Endothelial cell (in vitro differentiated cells): ENCODE data around the gene DENND1A. TPM values are rescaled to one million over a fixed set of nuclear protein-coding genes. Genes with fewer than 3 reads are reported as not detected.
"Not testable (repeated sequence)": the region's sequence is repeated elsewhere in the genome, so short reads cannot be mapped to it uniquely, and the experiment has no call there.

ENCODE experiments used
- DNase-seq: peaks from one replicate; pipeline ENCODE4 v3.0.0; 2021; ENCODE audit warnings: low spot score
- H3K27ac Mint-ChIP-seq: one replicate; pipeline ENCODE4 v1.8.0; 2021; ENCODE audit warnings: mixed read lengths, inconsistent platforms; ENCODE audit not compliant: unreplicated experiment
- H3K27me3 Mint-ChIP-seq: one replicate; pipeline ENCODE4 v1.8.0; 2021; ENCODE audit warnings: mild to moderate bottlenecking, moderate library complexity, mixed read lengths, inconsistent platforms; ENCODE audit not compliant: unreplicated experiment
- H3K36me3 Mint-ChIP-seq: one replicate; pipeline ENCODE4 v1.8.0; 2021; ENCODE audit warnings: mild to moderate bottlenecking, low read depth, mixed read lengths, inconsistent platforms; ENCODE audit not compliant: unreplicated experiment
- H3K4me1 Mint-ChIP-seq: one replicate; pipeline ENCODE4 v1.8.0; 2021; ENCODE audit warnings: mild to moderate bottlenecking, mixed read lengths, inconsistent platforms; ENCODE audit not compliant: unreplicated experiment
- H3K4me3 Mint-ChIP-seq: one replicate; pipeline ENCODE4 v1.8.0; 2021; ENCODE audit warnings: mild to moderate bottlenecking, mixed read lengths, inconsistent platforms; ENCODE audit not compliant: unreplicated experiment
- H3K9me3 Mint-ChIP-seq: one replicate; pipeline ENCODE4 v1.8.0; 2021; ENCODE audit warnings: mixed read lengths, inconsistent platforms; ENCODE audit not compliant: unreplicated experiment
- total RNA-seq: library from RNA; stranded (reverse); fragmentation: NEBNext Ultra II Directional; extraction: Animal tissue kit (Norgen Biotek cat#: 25700); gene quantifications from one replicate; pipeline ENCODE4 v1.2.1, GENCODE V29; 2021; ENCODE audit not compliant: unreplicated experiment
- TF ChIP-seq, protein P1 (sequence below): fragments of 200-600 bp; sonication (generic); IDR thresholded peaks from one replicate; pipeline ENCODE4 v1.5.0; 2021; ENCODE audit warnings: antibody characterized with exemption; ENCODE audit not compliant: unreplicated experiment

DENND1A gene
- total RNA-seq, 1 donor from 2014 or later: 14.1 TPM

DNA sequence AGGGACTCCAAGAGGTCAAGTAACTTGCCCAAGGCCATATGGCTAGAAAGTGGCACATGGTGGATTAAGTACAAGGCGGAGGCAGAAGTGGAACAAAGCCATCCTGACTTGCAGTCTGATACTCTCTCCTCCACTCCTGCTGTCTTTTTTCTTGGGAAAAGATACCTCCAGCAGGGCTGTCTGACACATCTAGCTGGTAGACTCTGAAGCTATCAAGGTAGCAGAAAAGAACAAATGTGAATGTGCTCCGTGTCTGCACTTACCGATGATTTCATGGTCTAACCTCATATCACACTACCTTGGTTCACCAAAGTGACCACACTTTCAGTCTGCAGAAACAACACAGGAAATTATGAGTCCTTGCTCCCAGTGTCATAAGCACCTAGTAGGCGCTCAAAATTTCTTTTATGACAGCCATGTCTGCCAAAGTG, 289.1 kb downstream of the DENND1A start:
- no peaks in the 10 kb centered on the region for H3K9me3 Mint-ChIP-seq
- no peaks in the 10 kb centered on the region for H3K36me3 Mint-ChIP-seq
- no peak overlapping the region for H3K27ac Mint-ChIP-seq
- TF ChIP-seq, protein P1, sequence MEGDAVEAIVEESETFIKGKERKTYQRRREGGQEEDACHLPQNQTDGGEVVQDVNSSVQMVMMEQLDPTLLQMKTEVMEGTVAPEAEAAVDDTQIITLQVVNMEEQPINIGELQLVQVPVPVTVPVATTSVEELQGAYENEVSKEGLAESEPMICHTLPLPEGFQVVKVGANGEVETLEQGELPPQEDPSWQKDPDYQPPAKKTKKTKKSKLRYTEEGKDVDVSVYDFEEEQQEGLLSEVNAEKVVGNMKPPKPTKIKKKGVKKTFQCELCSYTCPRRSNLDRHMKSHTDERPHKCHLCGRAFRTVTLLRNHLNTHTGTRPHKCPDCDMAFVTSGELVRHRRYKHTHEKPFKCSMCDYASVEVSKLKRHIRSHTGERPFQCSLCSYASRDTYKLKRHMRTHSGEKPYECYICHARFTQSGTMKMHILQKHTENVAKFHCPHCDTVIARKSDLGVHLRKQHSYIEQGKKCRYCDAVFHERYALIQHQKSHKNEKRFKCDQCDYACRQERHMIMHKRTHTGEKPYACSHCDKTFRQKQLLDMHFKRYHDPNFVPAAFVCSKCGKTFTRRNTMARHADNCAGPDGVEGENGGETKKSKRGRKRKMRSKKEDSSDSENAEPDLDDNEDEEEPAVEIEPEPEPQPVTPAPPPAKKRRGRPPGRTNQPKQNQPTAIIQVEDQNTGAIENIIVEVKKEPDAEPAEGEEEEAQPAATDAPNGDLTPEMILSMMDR: no peak
- peaks cover 3% of the 10 kb centered on the region for H3K4me1 Mint-ChIP-seq
- no peak overlapping the region for H3K4me3 Mint-ChIP-seq
- peaks cover 3% of the 10 kb centered on the region for H3K27me3 Mint-ChIP-seq
- DNase-seq: no peak

DNA sequence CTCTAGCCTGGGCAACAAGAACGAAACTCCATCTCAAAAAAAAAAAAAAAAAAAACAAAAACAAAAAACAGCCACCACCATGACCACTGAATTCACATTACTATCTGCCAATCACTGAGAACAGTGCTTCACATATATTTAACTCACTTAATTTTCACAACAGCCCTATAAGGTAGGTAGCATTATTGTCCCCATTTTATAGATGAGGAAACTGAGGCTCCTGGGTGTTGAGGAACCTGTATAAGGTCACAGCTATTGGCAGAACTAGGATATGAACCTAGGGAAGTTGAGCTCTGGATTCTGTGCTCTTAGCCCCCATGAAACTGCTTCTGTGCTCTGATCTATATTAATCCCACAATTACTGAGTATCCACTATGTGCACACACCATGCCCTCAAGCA, 290.2 kb downstream of the DENND1A start:
- H3K4me1 Mint-ChIP-seq: peaks cover 3% of the 10 kb centered on the region

DNA sequence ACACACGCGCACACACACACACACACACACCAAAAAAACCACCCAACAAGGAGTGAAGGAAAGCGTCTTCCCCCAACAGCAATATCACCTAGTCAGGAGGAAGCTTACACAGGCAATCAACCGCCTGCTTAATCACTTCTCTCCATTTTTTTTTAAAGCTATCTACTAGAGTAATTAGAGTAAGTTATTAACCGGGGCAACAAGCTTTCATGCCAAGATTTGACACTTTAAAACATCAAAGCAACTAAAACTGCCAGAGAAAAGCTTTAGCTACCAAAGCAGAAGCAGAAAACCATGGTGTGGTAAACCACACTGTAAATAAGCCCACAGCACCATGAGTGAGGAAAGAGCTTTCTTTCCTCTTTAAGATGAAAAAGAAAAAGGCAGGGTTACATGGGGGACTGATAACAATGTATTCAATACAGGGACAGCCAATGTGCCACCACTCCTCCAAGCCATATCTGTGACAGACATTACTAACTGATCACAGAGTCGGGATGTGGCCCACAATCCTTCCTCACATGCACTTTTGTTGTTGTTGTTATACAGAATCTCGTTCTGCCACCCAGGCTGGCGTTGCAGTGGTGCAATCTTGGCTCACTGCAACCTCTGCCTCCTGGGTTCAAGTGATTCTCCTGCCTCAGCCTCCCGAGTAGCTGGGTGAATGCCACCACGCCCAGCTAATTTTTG, 291.8 kb downstream of the DENND1A start:
- H3K27me3 Mint-ChIP-seq: peaks cover 3% of the 10 kb centered on the region
- no peak for DNase-seq
- no peak overlapping the region for H3K27ac Mint-ChIP-seq
- TF ChIP-seq, protein P1: no peak
- H3K4me3 Mint-ChIP-seq: no peak overlapping the region
- H3K36me3 Mint-ChIP-seq: no peaks in the 10 kb centered on the region
- H3K4me1 Mint-ChIP-seq: peaks cover 3% of the 10 kb centered on the region
- no peaks in the 10 kb centered on the region for H3K9me3 Mint-ChIP-seq

More for the DNA sequence above, 290.2 kb downstream of the DENND1A start:
- Mint-ChIP-seq H3K9me3 (no peaks in the 10 kb centered on the region), H3K27me3 (peaks cover 3% of the 10 kb centered on the region), H3K27ac (no peak overlapping the region), H3K4me3 (no peak overlapping the region), H3K36me3 (no peaks in the 10 kb centered on the region)
- TF ChIP-seq, protein P1: no peak
- no peak for DNase-seq

DNA sequence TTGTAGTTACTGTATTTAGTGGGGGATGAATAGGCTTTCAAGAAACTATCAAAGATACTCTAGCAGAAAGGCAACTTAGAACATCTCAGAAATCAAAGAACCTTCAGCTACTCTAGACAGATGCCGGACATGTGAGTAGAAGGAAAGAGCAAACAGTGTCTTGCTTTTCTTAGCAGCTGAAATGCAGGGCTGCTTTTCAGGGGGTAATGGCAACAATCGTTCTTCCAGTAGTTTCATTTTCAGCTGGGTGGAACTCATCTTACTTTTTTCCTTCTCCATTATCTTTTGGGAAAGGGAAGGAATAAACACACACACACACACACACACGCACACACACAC, 292.4 kb downstream of the DENND1A start:
- no peak for DNase-seq
- TF ChIP-seq, protein P1: no peak
- Mint-ChIP-seq H3K4me3 (no peak overlapping the region), H3K4me1 (peaks cover 3% of the 10 kb centered on the region), H3K36me3 (no peaks in the 10 kb centered on the region), H3K27me3 (peaks cover 3% of the 10 kb centered on the region), H3K9me3 (no peaks in the 10 kb centered on the region), H3K27ac (no peak overlapping the region)

DNA sequence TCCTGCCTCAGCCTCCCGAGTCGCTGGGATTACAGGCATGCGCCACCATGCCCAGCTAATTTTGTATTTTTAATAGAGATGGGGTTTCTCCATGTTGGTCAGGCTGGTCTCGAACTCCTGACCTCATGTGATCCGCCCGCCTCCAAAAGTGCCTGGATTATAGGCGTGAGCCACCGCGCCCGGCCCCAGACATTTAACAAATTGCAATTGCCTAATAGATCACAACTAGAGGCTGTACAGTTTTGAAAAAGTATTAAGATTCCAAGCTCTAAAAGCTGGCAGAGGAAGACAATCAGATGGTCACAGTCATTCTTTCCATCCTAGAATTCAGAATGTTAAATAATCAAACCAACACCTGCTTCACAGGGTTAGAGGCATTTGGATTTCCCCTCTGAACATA, 293.1 kb downstream of the DENND1A start:
- H3K4me1 Mint-ChIP-seq, H3K4me3 Mint-ChIP-seq, H3K36me3 Mint-ChIP-seq, H3K27me3 Mint-ChIP-seq, H3K9me3 Mint-ChIP-seq, H3K27ac Mint-ChIP-seq, DNase-seq: not testable (repeated sequence)
